Immature natural killer cell (primary cell): ENCODE measurements around the gene TGFB2. TPM values are rescaled to one million over a fixed set of nuclear protein-coding genes. Genes with fewer than 3 reads are reported as not detected.

Experiments
- DNase-seq, 3 donors: peaks; one replicate each; pipeline ENCODE4 v3.0.0; 2022; ENCODE audit warnings: mixed read lengths in 1 of 3
- H3K27ac Mint-ChIP-seq, 6 donors: one replicate each; pipeline ENCODE4 v1.8.0; 2020; ENCODE audit warnings: mixed read lengths in 6 of 6, mild to moderate bottlenecking in 5 of 6, inconsistent platforms in 4 of 6, moderate library complexity in 3 of 6
- H3K27me3 Mint-ChIP-seq, 3 donors: one replicate each; pipeline ENCODE4 v1.8.0; 2020 to 2021; ENCODE audit warnings: low read depth in 3 of 3, mild to moderate bottlenecking in 3 of 3, mixed read lengths in 3 of 3, moderate library complexity in 3 of 3, inconsistent platforms in 1 of 3
- H3K36me3 Mint-ChIP-seq, 3 donors: one replicate each; pipeline ENCODE4 v1.8.0; 2020; ENCODE audit warnings: mixed read lengths in 3 of 3, inconsistent platforms in 2 of 3, mild to moderate bottlenecking in 2 of 3
- H3K4me1 Mint-ChIP-seq, 2 donors: one replicate each; pipeline ENCODE4 v1.8.0; 2020; ENCODE audit warnings: inconsistent platforms in 2 of 2, mild to moderate bottlenecking in 2 of 2, mixed read lengths in 2 of 2, moderate library complexity in 1 of 2
- H3K4me3 Mint-ChIP-seq, 5 donors: one replicate each; pipeline ENCODE4 v1.8.0; 2020; ENCODE audit warnings: mild to moderate bottlenecking in 5 of 5, mixed read lengths in 5 of 5, inconsistent platforms in 3 of 5, moderate library complexity in 3 of 5
- H3K9me3 Mint-ChIP-seq, 6 donors: one replicate each; pipeline ENCODE4 v1.8.0; 2020; ENCODE audit warnings: mild to moderate bottlenecking in 6 of 6, mixed read lengths in 6 of 6, inconsistent platforms in 4 of 6, moderate library complexity in 3 of 6
- polyA plus RNA-seq, 3 donors: library from polyadenylated mRNA; unstranded; fragments of 300-500 nt; fragmentation: Illumina TruSeq; gene quantifications; one replicate each; pipeline ENCODE4 v1.2.3, GENCODE V29; 2021

The TGFB2 gene
- polyA plus RNA-seq, 3 donors from 2014 or later, result 0.07 TPM; not detected in 2

- DNase-seq, result no peak
- Mint-ChIP-seq H3K27ac (no peak overlapping the region), H3K4me3 (no peak overlapping the region), H3K27me3 (peaks cover 0 to 3% (median 3%) of the 10 kb centered on the region in 3 donors), H3K4me1 (no peaks in the 10 kb centered on the region), H3K36me3 (no peaks in the 10 kb centered on the region), H3K9me3 (peaks cover 0 to 5% (median 0%) of the 10 kb centered on the region in 6 donors)
Observed at GRCh38 chr1:218395916-218396315, 50.8 kb downstream of the TGFB2 start.

DNA sequence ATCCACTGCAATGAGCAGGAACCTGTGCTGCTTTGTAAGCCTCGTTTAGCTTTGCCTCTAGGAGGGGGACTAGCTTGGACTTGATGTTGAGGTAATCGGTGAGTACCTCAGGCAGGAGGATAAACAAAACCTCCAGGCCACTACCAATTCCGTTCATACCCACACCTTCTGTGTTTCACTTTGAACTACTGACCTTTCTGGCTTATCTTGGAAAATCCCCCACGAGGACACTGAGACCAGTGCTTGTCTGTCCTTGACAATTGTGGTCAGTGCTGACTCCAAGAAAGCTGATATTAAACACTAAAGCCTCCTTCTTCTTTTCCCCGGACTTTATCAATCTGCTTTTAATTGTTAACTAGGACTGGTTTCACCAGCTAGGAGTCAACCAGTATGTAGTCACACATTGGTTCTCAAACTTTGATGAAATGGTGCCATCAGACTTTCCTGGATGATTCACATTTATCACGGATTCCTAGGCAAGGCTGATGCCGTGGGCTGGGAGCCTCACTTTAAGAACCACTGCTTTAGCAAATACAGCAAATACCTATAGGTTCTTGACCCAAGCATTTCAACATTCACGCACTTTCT is 52.7 kb downstream of the TGFB2 start:
- no peak overlapping the region for H3K4me3 Mint-ChIP-seq
- peaks cover 0 to 6% (median 3%) of the 10 kb centered on the region in 3 donors for H3K27me3 Mint-ChIP-seq
- no peak overlapping the region for H3K27ac Mint-ChIP-seq
- DNase-seq, result no peak
- H3K36me3 Mint-ChIP-seq, result no peaks in the 10 kb centered on the region
- peaks cover 0 to 5% (median 0%) of the 10 kb centered on the region in 6 donors for H3K9me3 Mint-ChIP-seq
- H3K4me1 Mint-ChIP-seq, result no peaks in the 10 kb centered on the region

GRCh38 chr1:218400624-218401023 is 55.5 kb downstream of the TGFB2 start:
- peaks cover 0 to 5% (median 3%) of the 10 kb centered on the region in 3 donors for H3K27me3 Mint-ChIP-seq
- no peak overlapping the region for H3K27ac Mint-ChIP-seq
- no peaks in the 10 kb centered on the region for H3K36me3 Mint-ChIP-seq
- H3K4me1 Mint-ChIP-seq, result no peaks in the 10 kb centered on the region
- H3K4me3 Mint-ChIP-seq, result no peak overlapping the region
- no peak for DNase-seq
- peaks cover 0 to 2% (median 0%) of the 10 kb centered on the region in 6 donors for H3K9me3 Mint-ChIP-seq

GRCh38 chr1:218401441-218401997 is 56.4 kb downstream of the TGFB2 start:
- H3K4me3 Mint-ChIP-seq, result no peak overlapping the region
- no peak for DNase-seq
- no peaks in the 10 kb centered on the region for H3K4me1 Mint-ChIP-seq
- H3K36me3 Mint-ChIP-seq, result no peaks in the 10 kb centered on the region
- peaks cover 2 to 5% (median 3%) of the 10 kb centered on the region in 3 donors for H3K27me3 Mint-ChIP-seq
- no peak overlapping the region for H3K27ac Mint-ChIP-seq
- H3K9me3 Mint-ChIP-seq, result peaks cover 0 to 4% (median 0%) of the 10 kb centered on the region in 6 donors

GRCh38 chr1:218401998-218402785 is 57.1 kb downstream of the TGFB2 start:
- DNase-seq, result no peak
- Mint-ChIP-seq H3K27ac (no peak overlapping the region), H3K9me3 (peaks cover 0 to 4% (median 0%) of the 10 kb centered on the region in 6 donors), H3K4me3 (no peak overlapping the region), H3K36me3 (no peaks in the 10 kb centered on the region), H3K4me1 (no peaks in the 10 kb centered on the region), H3K27me3 (peaks cover 2 to 5% (median 3%) of the 10 kb centered on the region in 3 donors)

DNA sequence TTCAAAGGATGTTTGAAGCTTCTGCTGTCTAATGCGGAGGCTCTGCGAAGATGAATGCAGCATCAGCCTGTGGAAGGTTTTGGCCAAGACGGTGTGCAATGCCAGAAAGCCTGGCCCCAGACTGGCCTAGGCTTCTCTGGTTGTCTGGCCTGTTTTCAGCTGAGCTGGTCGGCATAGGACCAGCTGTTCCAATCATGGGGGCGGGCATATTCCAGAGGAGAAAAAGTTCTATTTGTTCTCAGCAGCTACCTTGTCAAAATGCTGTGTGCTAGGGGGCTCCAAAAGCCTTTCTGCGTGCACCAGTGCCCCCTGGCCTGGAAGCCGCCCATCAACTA is 57.6 kb downstream of the TGFB2 start:
- H3K4me1 Mint-ChIP-seq, result no peaks in the 10 kb centered on the region

DNA sequence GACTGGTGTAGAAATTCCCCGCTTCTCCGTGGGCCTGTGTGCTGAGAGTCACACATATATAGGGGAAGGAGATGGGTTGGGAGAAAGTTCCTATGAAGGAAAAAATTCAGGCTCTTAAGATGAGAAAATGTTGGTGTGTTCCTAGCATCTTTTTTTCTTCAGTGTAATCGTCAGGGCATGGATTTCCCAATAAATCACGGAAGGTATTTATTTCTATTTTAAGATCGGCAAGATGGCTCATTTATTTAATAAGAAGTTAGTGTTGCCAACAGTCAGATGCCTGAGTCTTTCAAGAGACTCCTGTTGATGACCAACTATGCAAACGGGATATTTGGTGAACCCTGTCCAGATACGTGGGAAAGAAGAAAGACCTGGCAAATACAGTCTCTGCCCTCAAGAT is 58.2 kb downstream of the TGFB2 start:
- Mint-ChIP-seq H3K4me1 (no peaks in the 10 kb centered on the region), H3K27ac (no peak overlapping the region), H3K36me3 (no peaks in the 10 kb centered on the region), H3K27me3 (peaks cover 2 to 5% (median 3%) of the 10 kb centered on the region in 3 donors), H3K4me3 (no peak overlapping the region), H3K9me3 (peaks cover 0 to 4% (median 0%) of the 10 kb centered on the region in 6 donors)
- DNase-seq, result no peak

More for the DNA sequence above, 57.6 kb downstream of the TGFB2 start:
- Mint-ChIP-seq H3K9me3 (peaks cover 0 to 4% (median 0%) of the 10 kb centered on the region in 6 donors), H3K4me3 (no peak overlapping the region), H3K27me3 (peaks cover 2 to 5% (median 3%) of the 10 kb centered on the region in 3 donors), H3K36me3 (no peaks in the 10 kb centered on the region), H3K27ac (no peak overlapping the region)
- no peak for DNase-seq

DNA sequence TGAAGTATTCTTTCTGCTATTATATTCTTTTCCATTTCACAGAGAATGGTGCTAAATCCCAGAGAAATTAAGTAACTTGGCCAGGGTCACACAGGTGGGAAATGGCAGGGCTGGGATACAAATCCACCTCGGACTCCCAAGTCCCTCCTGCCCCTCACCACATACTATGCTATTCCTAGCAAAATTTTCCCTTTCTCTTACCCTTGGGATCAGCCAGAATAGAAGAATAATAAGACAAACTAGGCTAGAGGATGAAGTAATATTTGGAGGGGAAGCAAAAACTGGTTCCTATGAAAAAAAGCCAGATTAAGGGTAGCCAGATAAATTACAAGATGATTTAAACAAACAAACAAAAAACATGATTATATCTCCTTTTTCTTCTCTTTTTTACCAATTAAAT is 62.5 kb downstream of the TGFB2 start:
- no peak overlapping the region for H3K4me3 Mint-ChIP-seq
- peaks cover 0 to 2% (median 2%) of the 10 kb centered on the region in 3 donors for H3K27me3 Mint-ChIP-seq
- H3K4me1 Mint-ChIP-seq, result no peaks in the 10 kb centered on the region
- H3K9me3 Mint-ChIP-seq, result peaks cover 0 to 2% (median 0%) of the 10 kb centered on the region in 6 donors
- H3K27ac Mint-ChIP-seq, result no peak overlapping the region
- no peak for DNase-seq
- H3K36me3 Mint-ChIP-seq, result no peaks in the 10 kb centered on the region

GRCh38 chr1:218408135-218408534 is 63.0 kb downstream of the TGFB2 start:
- peaks cover 0 to 2% (median 0%) of the 10 kb centered on the region in 6 donors for H3K9me3 Mint-ChIP-seq
- H3K4me3 Mint-ChIP-seq, result no peak overlapping the region
- no peak for DNase-seq
- H3K27me3 Mint-ChIP-seq, result peaks cover 0 to 2% (median 2%) of the 10 kb centered on the region in 3 donors
- no peaks in the 10 kb centered on the region for H3K36me3 Mint-ChIP-seq
- no peaks in the 10 kb centered on the region for H3K4me1 Mint-ChIP-seq
- H3K27ac Mint-ChIP-seq, result no peak overlapping the region

DNA sequence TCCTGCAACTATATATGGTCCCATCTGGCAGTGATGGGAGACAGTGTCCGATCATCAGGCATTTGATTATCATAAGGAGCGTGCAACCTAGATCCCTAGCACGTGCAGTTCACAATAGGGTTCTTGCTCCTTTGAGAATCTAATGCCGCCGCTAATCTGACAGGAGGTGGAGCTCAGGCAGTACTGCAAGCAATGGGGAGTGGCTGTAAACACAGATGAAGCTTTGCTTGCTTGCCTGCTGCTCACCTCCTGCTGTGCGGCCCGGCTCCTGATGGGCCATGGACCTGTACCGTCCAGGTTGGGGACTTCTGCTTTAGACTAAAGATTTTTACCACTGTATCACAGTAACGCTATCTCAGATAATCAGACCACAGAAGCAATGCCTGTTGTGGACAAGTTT is 63.8 kb downstream of the TGFB2 start:
- DNase-seq, result no peak
- Mint-ChIP-seq H3K36me3 (no peaks in the 10 kb centered on the region), H3K27ac (no peak overlapping the region), H3K4me1 (no peaks in the 10 kb centered on the region), H3K9me3 (peaks cover 0 to 2% (median 0%) of the 10 kb centered on the region in 6 donors), H3K27me3 (peaks cover 0 to 2% (median 2%) of the 10 kb centered on the region in 3 donors), H3K4me3 (no peak overlapping the region)

DNA sequence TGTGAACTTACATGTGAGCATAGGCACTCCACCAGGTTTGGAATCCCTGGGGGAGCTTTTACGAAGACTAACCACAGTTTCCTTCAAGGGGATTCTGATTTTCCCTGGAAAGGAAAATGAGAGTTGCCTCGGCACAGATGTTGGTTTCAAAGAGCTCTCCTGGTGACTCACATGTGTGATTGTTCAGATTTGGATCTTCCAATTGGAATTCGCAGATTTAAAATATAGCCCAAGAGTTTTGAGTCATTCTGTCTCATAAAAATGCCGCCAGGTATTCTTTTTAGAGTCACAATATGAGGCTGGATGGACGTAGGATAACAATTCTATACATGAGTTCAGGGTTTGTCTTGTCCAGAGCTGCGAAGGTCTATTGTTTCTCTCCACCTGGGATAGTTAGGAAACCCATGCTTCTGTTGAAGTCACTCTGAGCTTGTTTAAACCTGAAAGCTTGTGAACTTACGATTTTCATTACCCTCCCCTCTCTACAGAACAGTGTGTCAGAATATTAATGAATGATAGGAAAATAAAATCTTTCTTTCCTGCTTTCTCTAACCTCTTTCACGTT is 64.9 kb downstream of the TGFB2 start:
- no peaks in the 10 kb centered on the region for H3K4me1 Mint-ChIP-seq
- no peak overlapping the region for H3K27ac Mint-ChIP-seq
- DNase-seq, result no peak
- H3K4me3 Mint-ChIP-seq, result no peak overlapping the region
- H3K9me3 Mint-ChIP-seq, result peaks cover 0 to 2% (median 0%) of the 10 kb centered on the region in 6 donors
- peaks cover 0 to 2% (median 2%) of the 10 kb centered on the region in 3 donors for H3K27me3 Mint-ChIP-seq
- H3K36me3 Mint-ChIP-seq, result no peaks in the 10 kb centered on the region

DNA sequence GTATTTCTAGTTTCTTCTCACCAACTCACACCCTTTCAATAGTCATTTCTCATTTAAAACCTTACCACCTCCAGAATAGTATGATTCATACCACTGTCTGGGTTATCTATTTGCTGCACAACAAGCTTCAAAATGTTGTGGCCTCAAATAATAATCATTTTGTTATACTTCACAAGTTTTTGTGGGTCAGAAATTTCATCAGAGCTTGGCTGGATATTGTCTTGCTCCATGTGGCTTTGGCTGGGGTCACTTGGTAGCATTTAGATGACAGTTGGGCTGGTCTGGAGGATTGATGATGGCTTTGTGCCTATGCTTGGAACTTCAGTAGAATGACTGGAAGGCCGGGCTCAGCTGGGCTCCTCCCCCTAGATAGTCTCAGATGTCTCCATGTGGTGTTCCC is 66.0 kb downstream of the TGFB2 start:
- no peak overlapping the region for H3K4me3 Mint-ChIP-seq

GRCh38 chr1:218412171-218412570 is 67.0 kb downstream of the TGFB2 start:
- no peak overlapping the region for H3K4me3 Mint-ChIP-seq
- peaks cover 0 to 2% (median 0%) of the 10 kb centered on the region in 3 donors for H3K27me3 Mint-ChIP-seq
- no peak overlapping the region for H3K27ac Mint-ChIP-seq
- no peaks in the 10 kb centered on the region for H3K4me1 Mint-ChIP-seq
- H3K9me3 Mint-ChIP-seq, result peaks cover 0 to 5% (median 0%) of the 10 kb centered on the region in 6 donors
- DNase-seq, result no peak
- H3K36me3 Mint-ChIP-seq, result no peaks in the 10 kb centered on the region

More for the DNA sequence above, 66.0 kb downstream of the TGFB2 start:
- Mint-ChIP-seq H3K27ac (no peak overlapping the region), H3K4me1 (no peaks in the 10 kb centered on the region), H3K27me3 (peaks cover 0 to 2% (median 0%) of the 10 kb centered on the region in 3 donors), H3K9me3 (peaks cover 0 to under 1% (median 0%) of the 10 kb centered on the region in 6 donors), H3K36me3 (no peaks in the 10 kb centered on the region)
- no peak for DNase-seq

GRCh38 chr1:218413179-218413578 is 68.0 kb downstream of the TGFB2 start:
- no peak overlapping the region for H3K27ac Mint-ChIP-seq
- H3K4me3 Mint-ChIP-seq, result no peak overlapping the region
- DNase-seq, result no peak
- peaks cover 0 to 2% (median 0%) of the 10 kb centered on the region in 3 donors for H3K27me3 Mint-ChIP-seq
- peaks cover 0 to 6% (median 0%) of the 10 kb centered on the region in 6 donors for H3K9me3 Mint-ChIP-seq
- no peaks in the 10 kb centered on the region for H3K4me1 Mint-ChIP-seq
- no peaks in the 10 kb centered on the region for H3K36me3 Mint-ChIP-seq
